ENCODE measurements around the gene DDIT3.

GRCh38 chr12:57487055-57487596 lies 33.2 kb downstream of the DDIT3 start:
- TF ChIP-seq EP300 (conservative IDR thresholded peaks at IDR 0.05; ENCODE audit: poor library complexity, severe bottlenecking): no peak
- no peak for TF ChIP-seq SMC3 (conservative IDR thresholded peaks at IDR 0.05; ENCODE audit: poor library complexity)
- no peak for TF ChIP-seq POLR2AphosphoS5 (IDR thresholded peaks at IDR 0.05)
- no peak for TF ChIP-seq CTCF (IDR thresholded peaks at IDR 0.05; ENCODE audit: poor library complexity, severe bottlenecking)
- no peak for TF ChIP-seq EZH2 (IDR thresholded peaks at IDR 0.05; ENCODE audit: borderline replicate concordance, insufficient read depth, low read length, poor library complexity, severe bottlenecking)
- no peak for TF ChIP-seq TAF1 (IDR thresholded peaks at IDR 0.05; ENCODE audit: low read depth)
- no peak for TF ChIP-seq REST (IDR thresholded peaks at IDR 0.05; ENCODE audit: borderline replicate concordance)
- no peak for TF ChIP-seq RAD21 (conservative IDR thresholded peaks at IDR 0.05)
